Ureter (tissue), 1 donor: Measurements from ENCODE around the gene STPG1. TPM values are rescaled to one million over a fixed set of nuclear protein-coding genes. Genes with fewer than 3 reads are reported as not detected.

Source experiments
- DNase-seq: peaks from one replicate; pipeline ENCODE4 v3.0.0-alpha.2; 2020; ENCODE audit warnings: low spot score
- total RNA-seq: library from RNA; stranded (reverse); gene quantifications from one replicate; pipeline ENCODE4 v1.2.4, GENCODE V29; 2023
- donor health status: DM: yes; HTN: yes; CAD: no.

The STPG1 gene
- total RNA-seq, 1 donor from 2014 or later = 23.8 TPM

DNA sequence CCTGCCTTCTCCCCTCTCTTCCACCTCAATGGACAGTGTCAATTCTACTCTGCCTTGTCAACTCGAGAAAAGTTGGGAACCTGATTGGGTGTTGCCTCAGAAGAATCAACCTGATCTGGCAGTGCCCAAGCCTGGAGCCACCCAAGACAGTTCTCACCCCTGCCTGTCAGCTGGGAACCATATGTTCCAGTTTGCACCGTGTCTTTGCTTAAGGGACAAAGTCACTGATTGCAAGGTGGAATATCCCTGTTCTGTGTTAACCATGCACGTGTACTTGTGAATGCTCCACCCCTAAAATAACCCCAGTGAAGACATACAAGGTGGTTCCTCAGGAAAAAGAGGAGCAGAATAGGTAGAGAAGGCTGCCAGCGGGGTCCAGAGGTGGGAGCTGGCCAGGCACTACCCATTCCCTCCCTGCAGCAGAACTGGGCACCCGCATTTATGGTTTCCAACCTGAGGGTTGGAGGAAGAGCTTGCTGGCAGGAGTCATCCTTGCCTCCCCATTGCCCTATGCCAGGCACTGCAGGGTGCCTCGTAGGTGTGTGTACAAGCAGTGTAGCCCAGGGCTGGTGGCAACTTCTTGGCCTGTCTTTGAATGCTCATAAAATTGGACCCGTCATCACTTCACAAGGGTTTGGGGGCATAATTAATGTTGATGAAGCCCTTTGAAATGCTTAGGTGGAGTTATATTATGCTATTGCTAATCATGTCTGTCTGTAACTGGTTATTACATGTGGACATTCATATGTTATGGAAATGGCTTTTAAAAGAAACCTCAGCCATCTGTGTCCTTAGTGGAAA lies 13.4 kb upstream of the STPG1 start:
- no peak for DNase-seq

DNA sequence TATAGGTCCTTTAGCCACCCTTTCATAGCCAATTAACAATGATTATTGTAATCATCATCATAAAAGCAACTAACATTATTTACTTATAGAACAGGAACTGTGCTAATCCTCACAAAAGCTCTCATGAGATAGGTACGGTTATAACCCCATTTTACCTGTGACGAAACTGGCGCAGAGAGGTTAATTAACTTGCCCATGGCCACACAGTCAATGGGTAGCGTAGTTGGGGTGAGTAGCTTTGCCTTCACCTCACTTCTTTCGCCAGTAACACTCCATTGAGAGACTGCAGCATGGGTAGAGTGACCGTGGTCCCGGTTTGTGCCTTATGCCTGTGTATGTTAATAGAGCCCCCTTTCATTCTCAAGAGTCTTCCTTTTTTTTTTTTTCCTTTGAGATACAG lies 12.3 kb upstream of the STPG1 start:
- no peak for DNase-seq

DNA sequence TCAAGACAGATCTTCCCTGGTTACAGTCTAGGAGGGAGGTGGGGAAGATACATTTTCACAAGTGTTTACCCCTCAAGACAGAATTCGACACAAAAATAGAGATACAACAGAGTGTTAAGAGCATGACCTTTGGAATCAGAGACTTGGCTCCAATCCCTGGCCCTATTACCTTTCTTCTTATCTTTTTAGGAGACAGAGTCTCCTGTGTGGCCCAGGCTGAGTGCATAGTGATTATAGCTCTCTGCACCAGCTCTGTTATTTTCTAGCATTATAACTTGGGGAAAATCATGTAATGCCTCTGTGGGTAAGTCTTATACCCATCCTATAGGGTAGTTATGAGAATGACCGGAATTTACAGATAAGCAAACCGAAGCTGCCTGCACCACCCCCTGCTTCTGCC lies 11.9 kb upstream of the STPG1 start:
- no peak for DNase-seq

DNA sequence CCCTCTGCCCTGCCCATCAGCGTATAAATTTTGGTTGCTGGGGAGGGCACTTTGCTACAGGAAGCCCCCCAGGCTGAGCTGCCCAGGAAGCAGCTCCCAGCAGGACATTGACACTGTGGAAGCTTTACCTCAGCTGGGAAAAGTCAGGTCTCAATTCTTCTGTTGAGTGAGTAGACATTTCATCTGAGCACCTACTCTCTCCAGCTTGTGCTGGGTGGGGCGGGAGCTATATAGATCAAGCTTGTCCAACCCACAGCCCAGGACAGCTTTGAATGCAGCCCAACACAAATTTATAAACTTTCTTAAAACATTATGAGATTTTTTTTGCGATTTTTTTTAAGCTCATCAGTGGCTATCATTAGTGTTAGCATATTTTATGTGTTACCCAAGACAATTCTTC lies 11.4 kb upstream of the STPG1 start:
- no peak for DNase-seq

DNA sequence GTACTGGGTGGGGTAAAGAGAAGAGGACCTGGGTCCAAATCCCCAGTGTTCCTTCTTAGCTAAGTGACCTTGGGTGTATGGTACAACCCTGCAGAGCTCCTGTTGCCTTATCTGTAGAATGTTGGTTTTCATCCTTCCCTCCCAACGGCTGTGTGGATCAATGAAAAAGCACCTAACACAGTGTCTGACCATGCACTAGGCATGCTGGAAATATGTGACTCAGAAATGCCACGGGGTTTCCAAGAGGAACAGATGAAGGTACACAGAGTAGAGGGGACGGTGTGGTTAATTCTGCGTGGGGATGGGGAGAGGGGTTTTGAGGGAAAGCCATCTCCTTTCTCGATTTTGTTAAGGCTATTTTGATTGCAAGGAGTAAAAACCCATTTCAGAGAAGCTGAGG lies 10.6 kb upstream of the STPG1 start:
- DNase-seq = no peak

DNA sequence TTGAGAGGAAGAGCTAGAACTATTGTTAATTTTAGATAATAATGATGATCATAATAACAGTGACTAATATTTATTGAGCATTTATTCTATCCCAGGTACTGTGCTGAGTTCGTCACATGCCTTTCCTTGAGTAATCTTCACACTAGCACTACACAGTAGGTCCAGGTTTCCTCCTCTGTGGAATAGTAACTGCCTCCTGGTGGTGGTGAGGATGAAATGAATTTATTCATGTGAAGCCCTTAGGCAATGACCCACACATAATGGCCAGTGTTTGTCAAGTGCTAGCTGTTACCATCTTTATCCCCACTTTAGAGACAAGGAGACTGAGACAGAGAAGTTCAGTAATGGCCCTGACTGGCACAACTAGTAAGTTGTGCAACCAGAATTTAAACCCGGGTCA lies 7.9 kb upstream of the STPG1 start:
- no peak for DNase-seq

DNA sequence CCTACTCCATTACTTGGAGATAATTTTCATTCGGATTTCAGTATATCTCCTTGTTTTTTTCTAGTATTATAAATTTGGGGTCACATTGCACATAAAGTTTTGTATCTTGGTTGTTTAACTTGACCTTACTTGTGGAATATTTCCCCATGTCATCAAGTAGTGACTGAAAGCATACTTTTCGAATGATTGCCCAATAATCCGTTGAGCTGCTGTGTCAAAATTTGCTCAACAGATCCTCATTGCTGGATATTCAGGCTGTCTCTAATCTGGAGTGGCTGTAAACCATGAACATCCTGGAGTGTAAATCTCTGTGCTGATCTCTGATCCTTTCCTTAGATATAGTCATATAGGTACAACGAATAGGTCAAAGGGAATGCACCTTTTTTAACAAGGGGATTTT lies 7.0 kb upstream of the STPG1 start:
- no peak for DNase-seq

DNA sequence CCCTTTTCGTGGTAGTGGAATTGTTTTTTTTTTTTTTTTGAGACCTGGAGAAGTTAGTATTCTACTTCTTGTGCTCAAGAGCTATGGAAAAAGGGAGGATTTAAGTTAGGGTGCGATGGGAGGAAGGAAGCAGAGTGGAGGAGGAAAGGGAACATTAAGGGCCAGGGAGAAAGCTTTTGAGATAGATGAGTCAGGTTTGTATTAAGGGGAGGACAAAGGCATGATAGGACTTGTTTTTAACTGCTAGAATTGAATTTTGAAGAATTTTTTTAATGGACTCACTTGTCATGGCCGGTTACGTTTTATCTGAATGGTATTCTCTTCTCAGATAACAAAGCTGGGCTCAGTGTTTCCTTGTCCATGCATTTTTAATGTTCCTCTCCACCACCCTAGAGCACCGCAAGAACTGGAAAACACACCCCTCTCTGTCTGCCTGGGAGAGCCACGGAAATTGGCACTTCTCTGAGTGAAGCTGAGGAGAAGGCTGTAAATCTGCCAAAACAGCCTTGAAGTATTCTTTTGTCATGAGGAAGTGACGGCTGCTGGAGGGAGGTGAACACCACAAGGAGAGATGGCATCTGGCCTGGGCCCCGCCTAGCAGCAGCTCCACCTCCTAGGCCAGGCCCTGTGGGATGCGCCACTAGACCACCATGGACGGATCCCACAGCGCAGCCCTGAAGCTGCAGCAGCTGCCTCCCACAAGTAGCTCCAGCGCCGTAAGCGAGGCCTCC lies 5.5 kb upstream of the STPG1 start:
- peak; percentile 61 for DNase-seq

DNA sequence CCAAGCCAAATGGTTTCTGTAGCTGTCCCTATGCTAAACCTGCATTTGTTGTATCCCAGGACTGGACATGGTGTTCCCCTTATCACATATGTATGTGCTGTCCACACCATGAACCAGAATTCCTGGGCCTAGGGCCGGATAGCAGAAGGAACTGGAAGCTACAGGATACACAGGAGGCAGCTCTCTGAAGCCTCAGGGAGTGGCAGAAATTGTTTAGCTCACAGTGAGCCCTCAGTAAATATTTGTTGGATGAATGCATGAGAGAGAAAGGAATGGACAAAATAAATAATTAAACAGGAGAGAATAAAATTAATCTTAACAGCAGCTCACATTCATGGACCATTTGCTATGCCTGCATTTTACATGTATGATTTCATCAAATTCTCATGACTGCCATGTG lies 4.1 kb upstream of the STPG1 start:
- DNase-seq = no peak

DNA sequence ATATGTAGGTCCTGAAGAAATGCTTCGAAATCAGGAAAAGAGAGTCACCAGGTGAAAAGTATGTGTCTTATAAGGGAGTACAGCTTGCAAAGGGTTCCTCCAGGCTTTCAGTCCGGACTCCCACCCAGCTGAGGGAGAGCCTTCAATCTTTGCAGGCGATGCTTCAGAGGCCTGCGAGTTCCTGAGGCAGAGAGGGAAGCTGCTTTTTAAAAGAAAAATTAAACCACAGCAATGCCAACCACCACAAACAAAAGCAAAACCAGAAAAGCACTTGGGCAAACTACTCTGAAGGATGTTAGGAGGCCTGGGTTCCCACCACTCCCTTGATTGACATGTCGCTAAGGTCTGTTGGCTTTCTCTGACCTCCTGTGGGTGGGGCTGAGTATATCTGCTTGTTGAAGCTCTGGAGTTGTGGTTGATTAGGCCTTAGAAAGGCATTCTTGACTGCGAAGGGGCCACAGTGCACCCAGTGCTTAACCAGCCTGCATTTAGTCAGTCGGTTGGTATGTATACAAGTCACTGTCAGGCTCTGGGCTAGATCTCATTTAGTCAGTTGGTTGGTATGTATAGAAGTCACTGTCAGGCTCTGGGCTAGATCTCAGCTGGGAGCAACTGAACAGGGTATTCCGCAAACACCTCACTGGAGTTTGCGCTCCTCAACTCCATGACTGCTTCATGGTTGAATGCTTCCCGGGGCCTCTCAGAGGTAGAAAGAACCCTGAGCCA lies 3.2 kb upstream of the STPG1 start:
- DNase-seq = no peak

DNA sequence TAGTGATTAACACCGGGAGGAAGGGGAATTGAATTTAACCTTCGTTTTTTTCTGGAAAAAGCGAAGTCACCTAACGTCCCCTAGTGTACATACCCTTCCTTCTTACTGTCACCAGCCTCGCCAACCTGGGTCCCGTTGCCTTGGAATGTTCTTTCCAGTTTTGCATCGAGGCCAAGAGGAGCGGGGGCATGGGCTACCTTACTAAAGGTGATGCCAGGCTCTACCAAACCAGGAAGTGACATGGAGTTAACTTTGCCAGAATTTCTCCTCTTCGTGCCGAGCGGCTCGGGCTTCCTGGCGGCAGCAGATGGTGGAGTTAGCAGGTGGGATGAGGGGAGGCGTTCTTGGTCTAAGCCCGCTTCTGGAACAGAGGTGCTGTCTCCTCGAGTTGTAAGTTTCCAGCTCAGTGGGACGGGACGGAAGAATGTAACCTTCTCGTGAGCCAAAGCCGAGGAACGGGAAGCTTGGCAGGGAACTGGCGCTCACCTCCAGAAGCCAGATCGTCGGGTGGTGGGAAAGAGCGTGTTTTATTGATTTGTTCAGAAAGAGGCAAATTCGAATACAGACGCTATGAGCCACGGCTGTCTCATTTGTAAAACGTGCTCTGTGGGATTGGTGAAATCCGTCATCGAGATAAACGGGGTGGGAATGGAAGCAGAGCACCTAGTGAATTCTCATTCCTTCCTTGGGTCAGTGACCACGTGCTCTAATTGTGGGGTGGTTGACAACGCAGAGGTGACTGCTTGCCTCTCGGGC lies 2.5 kb upstream of the STPG1 start:
- peak; percentile 50 for DNase-seq

DNA sequence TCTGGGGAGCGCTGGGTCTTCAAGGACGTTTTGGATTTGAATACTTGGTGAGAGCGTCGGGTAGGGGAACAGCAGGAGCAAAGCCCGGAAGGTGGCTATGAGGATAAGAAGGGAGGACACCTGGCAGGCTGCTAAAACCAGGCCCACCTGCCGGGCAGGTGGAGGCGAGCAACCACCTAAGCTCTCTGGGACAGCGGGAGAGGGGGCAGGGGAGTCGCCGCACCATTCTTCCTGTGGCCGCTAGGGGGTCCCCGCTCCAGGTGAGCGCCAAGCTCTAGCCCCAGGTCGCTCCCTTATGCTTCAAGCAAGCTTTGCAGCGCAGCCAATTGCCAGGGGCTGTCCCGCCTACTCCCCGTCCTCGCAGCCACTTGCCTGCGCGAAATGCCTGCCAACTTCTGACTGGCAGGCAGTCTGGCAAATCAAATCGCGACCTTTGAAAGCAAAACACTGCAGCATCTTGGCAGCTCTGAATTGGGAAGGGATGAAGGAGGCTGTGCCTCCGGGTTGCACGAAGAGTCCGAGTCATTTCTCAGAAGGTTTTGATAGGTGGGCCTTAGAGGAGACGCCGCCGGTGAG lies 1.8 kb upstream of the STPG1 start, which contains the start of gene NIPAL3:
Gene NIPAL3, plus strand, starts transcription at position 469 of the 576 bp plus-strand sequence. CDS start 3,746 bp downstream, outside the sequence.
- DNase-seq = peak; percentile 98

DNA sequence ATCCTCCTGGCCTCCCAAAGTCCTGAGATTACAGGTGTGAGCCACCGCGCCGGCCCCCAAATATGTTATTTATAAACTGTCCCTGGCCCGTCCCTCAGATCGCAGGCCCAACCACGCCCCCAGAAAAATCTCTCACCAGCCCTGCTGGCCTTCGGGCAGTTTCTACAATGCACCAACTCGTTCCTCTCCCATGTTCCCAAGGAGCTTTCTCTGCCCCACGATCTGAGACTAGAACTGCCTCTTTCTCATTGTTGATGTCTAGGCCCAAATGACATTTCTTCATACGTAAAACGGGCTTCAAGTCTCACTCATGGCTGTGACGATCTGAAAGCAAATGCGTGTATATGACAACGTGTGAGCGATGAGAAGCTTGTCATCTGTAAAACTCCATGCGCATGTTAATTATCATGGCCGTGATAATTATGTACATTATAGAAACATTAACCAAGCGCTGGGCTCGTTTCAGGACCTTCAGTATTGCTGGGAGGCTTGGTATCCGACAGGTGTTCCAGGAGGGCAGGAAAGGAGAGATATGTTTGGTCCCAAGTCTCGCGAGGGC lies 1.3 kb upstream of the STPG1 start:
- no peak for DNase-seq

DNA sequence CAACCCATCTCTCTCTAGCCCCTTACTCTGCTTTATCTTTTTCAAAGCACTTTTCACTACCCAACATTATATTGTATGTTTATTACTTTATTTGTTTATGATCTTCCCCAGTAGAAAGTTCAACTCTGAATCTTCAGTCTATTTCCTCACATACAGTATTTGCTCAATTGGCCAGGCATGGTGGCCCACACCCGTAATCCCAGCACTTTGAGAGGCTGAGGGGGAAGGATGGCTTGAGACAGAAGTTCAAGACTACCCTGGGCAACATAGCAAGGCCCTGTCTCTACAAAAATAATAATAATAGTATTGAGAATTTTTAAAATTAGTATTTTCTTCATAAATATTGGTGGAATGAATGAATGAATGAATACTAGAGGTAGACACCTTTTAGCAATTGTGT lies 1.2 kb downstream of the STPG1 start:
- DNase-seq = no peak

DNA sequence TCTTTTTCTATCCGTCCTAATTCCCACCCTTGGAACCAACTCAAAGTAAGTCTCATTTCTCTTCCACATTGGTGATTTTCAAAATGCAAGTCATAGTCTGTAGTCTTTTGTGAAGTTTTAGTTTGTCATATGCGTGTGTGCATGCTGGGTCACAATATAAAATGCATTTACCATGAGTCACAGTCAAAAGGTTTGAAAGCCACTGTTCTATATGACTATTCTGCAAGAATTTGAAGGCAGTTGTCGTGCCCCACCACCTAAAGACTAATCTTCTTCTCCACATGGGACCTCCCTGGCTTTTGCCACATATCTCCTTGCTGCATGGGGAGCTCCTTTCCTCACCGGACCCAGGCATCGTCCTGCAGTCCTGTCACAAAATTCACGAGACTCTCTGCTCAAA lies 1.6 kb downstream of the STPG1 start:
- DNase-seq = no peak

DNA sequence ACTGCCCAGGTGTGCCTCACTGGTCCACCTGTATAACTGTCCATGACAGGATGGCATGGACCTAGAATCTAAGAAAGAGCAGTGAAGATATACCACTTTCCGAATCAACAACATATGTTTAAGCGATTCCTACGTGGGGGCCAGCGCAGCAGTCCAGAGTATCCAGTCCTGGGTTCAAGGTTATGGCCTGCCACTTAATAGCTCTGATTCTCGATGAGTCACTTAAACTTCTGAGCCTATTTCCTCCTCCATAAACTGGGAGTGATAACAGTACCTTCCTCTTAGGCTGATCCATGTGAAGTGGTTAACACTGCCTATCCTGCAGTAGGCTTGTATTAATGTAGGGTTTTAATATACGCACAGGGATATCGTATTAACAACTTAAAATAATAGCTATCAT lies 2.8 kb downstream of the STPG1 start:
- DNase-seq = no peak

DNA sequence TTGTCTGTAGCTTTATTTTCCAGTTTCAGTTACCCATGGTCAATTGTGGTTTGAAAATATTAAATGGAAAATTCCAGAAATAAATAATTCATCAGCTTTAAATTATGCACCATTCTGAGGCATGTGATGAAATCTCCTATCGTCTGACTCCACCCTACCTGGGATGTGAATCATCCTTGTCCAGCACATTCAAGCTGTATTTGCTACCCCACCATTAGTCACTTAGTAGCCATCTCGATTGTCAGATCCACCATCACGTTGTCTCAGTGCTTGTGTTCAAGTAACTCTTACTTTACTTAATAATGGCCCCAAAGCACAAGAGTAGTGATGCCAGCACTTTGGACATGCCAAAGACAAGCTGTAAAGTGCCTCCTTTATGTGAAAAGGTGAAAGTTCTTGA lies 4.0 kb downstream of the STPG1 start:
- DNase-seq = no peak

DNA sequence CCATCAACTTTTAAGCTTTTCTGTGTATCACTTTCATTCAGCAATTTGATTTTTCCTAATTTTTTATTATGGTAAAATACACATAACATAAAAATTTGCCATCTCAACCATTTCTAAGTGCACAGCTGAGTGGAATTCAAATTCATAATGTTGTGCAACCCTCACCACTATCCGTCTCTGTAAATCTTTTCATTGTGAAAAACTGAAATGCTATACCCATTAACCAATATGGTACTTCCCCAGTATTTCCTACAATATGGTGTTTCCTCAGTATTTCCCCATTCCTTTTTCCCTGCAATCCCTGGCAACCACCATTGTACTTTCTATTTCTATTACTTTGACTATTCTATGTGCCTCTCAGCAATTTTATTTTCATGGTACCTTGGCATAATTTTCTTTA lies 6.8 kb downstream of the STPG1 start:
- no peak for DNase-seq

DNA sequence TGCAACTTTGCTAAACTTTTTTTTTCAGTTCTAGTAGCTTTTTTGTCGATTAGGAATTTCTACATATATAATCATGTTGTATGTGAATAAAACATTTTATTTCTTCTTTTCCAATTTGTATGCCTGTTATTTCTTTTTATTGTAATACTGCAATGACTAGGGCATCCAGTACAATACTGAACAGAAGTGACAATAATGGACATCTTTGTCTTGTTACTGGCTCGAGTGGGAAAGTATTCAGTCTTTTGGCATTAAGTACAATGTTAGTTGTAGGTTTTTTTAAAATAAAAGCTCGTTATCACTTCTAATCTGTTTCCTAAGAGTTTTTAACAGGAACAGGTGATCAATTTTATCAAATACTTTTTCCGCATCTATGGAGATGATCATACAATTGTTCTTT lies 9.8 kb downstream of the STPG1 start:
- no peak for DNase-seq

DNA sequence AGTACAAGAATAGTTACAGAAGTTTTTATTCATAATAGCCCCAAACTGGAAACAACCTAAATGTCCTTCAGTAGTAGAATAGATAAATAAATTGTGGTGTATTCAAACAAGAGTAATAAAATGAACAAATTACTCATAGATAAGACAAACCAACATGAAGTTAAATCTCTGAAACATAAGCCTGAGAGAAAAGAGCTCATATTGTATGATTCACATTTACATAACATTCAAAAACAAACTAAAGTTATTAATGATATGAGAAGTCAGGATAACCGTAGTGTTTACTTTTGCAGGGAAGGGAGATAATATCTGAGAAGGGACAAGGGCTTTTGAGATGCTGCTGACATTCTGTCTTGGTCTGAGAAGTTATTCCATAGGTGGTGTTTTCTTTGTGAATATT lies 13.5 kb downstream of the STPG1 start:
- no peak for DNase-seq

DNA sequence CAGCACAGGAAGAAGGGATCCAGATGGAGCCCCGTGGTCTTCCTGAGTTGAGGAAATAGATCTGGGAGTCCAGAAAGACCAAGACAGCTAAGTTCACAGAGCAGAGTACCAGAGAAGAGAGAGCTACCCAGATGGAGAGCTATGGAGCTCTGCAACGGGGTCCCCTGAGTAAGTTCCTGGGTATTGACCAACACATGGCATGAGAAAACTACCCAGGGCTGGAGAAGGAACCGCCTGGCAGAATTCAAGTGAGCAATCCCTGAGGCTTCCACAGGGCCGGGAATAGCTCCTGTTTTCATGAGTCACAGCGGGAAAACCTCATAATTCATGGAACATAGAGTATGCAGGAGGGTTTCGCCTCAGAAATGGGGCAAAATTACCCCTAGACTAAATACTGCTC lies 19.7 kb downstream of the STPG1 start:
- no peak for DNase-seq
